T follicular helper cell (primary cell): ENCODE measurements around the gene NOL6.
"Not testable (repeated sequence)": the region's sequence is repeated elsewhere in the genome, so short reads cannot be mapped to it uniquely, and the experiment has no call there.

Experiments
- DNase-seq: peaks from one replicate; pipeline ENCODE4 v3.0.0-alpha.2; 2020; ENCODE audit warnings: low read depth

The NOL6 gene

DNA sequence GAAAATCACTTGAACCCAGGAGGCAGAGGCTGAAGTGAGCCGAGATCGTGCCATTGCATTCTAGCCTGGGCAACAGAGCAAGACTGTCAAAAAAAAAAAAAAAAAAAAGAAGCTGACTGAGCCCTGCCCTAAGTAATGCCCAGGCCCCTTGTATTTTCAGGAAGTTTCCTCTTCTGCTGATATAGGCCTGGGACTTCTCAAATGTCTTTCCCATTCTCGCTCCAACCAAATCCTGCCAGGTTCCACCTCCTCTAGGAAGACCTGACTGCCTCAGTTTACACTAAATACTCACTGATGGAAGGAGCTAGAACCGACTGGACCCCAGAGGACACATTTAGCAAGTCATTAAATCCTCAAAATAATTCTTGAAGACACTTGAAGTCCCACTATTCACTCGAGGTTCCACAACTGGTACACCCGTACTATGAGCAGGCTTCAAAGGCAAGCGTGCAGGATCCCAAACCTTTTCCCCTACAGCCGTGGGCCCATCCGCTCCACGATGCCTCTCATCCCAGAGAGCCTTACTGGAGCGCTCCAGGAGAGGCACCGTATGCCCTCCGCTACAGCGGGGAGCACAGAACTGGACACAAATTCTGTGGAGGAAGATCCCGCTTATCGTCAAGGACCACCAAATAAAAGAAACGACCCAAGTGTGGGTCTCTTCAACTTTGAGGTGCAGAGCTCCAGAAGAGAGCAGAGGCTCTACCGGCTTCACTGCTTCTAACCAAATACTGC lies 676 bp downstream of the NOL6 start:
- DNase-seq = no peak

GRCh38 chr9:33472171-33472880 lies 1.4 kb downstream of the NOL6 start:
- no peak for DNase-seq

DNA sequence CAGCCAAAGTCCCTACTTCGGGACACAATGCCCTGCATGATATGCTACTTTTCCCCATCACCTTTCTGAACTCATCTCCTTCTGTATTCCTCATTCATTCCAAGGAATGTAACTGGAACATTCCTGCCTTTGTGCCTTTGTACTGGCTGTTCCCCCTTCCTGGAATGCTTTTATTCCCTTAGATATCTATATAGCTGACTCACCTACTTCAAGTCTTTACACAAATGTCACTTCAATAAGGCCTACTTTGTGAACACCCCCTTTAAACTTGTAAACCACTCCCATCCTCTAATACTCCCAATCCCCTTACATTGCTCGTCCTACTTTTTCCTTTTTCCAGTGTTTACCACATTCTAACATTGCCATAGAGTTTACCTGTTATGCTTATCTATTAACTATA lies 2.4 kb downstream of the NOL6 start:
- DNase-seq = no peak

DNA sequence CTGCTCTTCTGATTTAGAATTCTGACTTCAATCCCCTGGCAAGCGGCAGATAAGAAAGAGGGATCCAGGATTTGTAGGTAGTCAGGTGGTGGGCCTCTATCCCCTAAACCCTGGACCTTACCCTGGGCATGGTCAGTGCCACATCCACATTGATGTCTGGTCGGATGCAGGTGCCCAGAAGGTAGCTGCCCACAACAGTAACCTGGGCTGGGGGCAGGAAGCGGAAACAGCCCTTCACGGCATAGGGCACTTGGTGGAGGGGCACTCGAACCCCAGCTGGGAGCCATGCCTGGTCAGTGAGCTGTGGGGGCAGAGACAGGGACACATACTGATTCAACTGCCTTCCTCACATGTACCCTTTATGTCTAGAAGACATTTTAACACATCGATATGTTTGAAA lies 3.8 kb downstream of the NOL6 start:
- DNase-seq = no peak

DNA sequence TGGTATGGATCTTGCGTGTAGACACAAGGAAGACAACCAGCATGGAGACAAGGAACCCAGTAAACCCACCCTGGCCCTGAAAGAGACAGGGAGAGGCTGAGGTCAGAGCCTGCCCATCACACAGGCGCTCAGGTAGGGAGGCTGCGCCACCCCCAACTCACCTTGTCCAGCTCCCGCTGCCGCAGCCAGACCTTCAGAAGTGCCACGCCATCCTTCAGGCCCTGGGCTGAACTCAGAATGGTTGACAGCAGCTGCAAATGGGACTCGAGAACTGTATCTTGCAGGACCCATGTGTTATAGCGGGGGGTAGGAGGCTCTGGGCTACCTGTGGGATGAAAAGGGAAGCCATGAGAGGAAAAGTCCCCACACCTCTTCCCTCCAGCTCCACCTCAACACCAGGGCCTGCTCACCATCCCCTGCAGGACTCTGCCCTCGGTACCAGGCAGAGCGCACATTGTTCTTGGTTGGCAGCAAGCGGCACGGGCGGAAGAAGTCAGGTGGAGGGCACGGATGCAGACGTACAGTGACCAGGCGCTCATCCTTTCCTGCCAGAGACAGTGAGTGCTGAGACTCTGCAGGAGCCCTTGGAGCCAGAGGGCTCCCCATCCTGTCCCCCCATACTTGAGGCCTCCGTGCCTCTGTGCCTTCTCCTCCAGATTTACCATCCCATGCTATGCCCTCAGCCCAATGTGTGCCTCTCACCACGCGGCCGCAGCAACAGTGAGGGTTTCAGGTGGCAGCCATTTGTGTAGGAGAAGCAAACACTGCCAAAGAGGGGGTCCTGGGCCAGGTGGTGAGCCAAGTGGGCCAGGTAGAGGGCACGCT lies 4.7 kb downstream of the NOL6 start:
- DNase-seq = no peak

- no peak for DNase-seq
Observed at GRCh38 chr9:33468215-33468730, 5.5 kb downstream of the NOL6 start.

GRCh38 chr9:33467526-33467925 lies 6.2 kb downstream of the NOL6 start:
- DNase-seq = no peak

GRCh38 chr9:33466565-33467495 lies 6.9 kb downstream of the NOL6 start:
- peak; percentile 64 for DNase-seq

DNA sequence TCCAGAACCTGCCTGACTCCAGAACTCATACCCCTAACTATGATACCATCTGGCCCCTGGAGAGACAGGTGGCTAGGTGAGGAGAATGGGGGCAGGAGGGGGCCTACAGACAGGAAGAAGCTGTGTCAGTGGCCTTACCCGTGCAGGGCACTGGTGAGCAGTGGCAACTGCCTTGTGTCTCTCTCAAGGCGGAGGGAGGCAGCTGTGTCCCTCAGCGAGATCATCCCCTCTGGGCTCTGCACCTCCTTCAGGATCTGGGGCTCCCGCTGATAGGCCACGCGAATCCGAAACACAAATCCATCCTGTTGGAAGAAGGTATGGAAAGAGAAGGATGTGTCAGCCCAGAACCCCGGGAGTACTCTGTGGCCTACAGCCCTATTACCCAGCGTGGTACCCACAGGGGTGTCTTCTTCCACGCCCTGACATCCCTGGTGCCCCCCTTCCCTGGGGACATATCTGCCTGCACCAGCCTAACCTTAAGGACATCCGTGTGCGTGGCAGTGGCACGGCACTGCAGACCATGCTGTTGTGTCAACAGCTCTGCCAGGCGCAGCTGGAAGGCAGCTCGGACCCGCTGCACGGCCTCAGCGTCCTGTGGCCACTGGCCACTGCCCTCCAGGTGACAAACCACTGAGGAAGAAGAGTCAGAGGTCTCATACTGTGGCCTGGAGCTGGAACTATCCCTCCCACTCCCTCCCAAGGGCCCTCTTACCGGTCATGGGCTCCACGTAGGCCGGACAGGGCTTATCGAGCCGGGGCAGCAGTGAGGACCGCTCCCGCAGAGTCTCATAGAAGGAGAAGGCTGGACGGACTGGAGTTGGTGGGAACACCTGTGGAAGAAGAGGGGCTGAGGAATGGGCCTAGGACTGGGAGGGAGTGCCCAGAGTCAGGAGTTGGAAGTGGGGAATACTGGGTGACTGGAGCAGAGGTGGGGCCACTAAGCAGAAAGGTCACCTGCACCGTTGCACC lies 7.8 kb downstream of the NOL6 start:
- DNase-seq = no peak

- DNase-seq = no peak
Observed at GRCh38 chr9:33465096-33465495, 8.6 kb downstream of the NOL6 start.

GRCh38 chr9:33464045-33464636 lies 9.6 kb downstream of the NOL6 start:
- no peak for DNase-seq

GRCh38 chr9:33463151-33463550 lies 10.6 kb downstream of the NOL6 start:
- DNase-seq = no peak

DNA sequence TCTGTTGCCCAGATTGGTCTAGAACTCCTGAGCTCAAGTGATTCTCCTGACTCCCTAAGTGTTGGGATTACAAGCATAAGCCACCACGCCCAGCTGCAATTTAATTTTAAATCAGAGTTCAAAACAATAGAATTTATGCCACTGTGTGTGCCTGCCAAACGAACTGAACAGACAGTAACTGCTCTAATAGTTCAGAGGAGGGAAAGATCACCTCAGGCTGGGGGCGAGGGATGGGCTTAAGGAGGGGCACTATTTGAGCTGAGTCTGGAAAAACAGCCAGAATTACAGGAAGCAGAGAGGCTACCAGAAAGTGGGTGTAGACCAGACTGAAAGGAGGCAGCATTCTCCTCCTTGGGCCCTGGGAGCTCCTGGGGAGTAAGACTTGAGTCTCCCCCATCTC lies 12.2 kb downstream of the NOL6 start:
- DNase-seq = no peak

- no peak for DNase-seq
Observed at GRCh38 chr9:33460854-33461253, 12.9 kb downstream of the NOL6 start.

DNA sequence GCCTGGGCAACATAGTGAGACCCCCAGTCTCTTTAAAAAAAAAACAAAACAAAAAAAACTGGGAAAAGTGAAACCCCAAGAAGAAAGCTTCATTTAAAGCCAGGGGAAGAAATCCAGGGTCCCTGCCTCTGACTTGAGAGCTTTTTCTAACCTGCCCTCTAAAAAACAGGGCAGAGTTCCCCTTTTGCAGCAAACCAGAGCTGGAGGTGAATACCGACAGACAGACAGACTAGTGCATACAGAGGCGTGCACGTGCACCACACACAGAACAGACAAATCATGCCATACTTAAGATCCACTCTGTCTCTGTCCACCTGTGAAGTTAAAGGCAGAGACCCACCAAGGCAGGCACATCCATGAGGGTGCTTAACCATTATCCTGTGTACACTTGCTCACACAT lies 14.6 kb downstream of the NOL6 start:
- no peak for DNase-seq

- DNase-seq = peak; percentile 64
Observed at GRCh38 chr9:33458444-33458843, 15.3 kb downstream of the NOL6 start.

DNA sequence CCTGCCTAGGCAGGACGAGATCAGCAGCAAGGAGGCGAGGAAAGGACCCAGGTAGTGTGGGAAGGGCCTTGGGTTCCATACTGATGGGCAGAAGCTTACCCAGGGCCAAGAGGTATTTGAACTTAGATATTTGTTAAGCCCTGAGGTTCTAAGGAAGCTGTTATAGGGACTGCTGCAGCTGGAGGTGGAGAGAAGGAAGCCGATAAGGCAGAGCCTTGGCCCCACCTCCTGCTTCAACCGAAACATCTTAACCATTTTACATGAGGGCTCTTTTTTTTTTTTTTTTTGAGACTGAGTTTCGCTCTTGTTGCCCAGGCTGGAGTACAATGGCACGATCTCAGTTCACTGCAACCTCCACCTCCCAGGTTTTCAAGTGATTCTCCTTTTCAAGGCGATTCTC lies 17.8 kb downstream of the NOL6 start:
- no peak for DNase-seq

GRCh38 chr9:33455456-33455855 lies 18.3 kb downstream of the NOL6 start:
- not testable (repeated sequence) for DNase-seq

DNA sequence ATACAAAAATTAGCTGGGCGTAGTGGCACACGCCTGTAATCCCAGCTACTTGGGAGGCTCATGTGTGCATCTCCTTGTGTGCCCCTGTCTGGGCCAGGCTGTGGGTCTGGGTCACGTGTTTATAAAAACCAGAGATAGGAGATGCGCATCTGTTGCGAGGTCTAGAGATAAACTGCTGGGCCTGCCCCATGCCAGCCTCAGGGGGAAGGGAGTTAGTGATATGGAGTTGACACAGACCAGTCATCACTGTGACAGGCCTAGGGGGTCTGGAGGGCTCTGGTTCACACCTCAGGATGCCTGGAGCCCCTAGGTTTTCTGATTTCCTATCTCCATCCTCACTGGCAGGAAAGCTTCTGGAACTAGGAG lies 19.1 kb downstream of the NOL6 start:
- not testable (repeated sequence) for DNase-seq
